GM10248 (cell line): ENCODE results near the gene SLC10A3.

Experiments
- CTCF ChIA-PET: fragments of 300-600 bp; sonication (Branson Sonifier 250); formaldehyde crosslinking; extraction: SDS; loops from one replicate; lab custom pipeline; 2021; ENCODE audit warnings: antibody characterized with exemption; lab: Yijun Ruan, JAX
- POLR2A ChIA-PET: fragments of 350-650 bp; sonication (Branson Sonifier 250); formaldehyde crosslinking; extraction: SDS; loops from one replicate; lab custom pipeline; 2020; ENCODE audit warnings: antibody characterized with exemption; lab: Yijun Ruan, JAX
- DNase-seq: peaks from one replicate; pipeline ENCODE4 v3.0.0; 2012; ENCODE audit errors: extremely low spot score
- CTCF ChIP-seq: IDR thresholded peaks from 2 replicates; pipeline ENCODE4 v1.5.1; 2012; ENCODE audit warnings: mild to moderate bottlenecking, low read depth; ENCODE audit errors: extremely low read depth, missing control alignments, control extremely low read depth

SLC10A3 gene

GRCh38 chrX:154468217-154468616 lies 22.2 kb downstream of the SLC10A3 start:
- TF ChIP-seq CTCF = no peak
- ChIA-PET POLR2A (no interaction called here), CTCF (interaction anchor here (1.5 kb wide), 1 partner anchor 28 kb away, joined by 4 read pairs; no protein-coding TSS in a partner anchor)
- DNase-seq = no peak

GRCh38 chrX:154467556-154467955 lies 22.9 kb downstream of the SLC10A3 start:
- CTCF ChIA-PET = interaction anchor here (1.5 kb wide), 1 partner anchor 28 kb away, joined by 4 read pairs; no protein-coding TSS in a partner anchor
- TF ChIP-seq CTCF = no peak
- no peak for DNase-seq
- POLR2A ChIA-PET = no interaction called here

- TF ChIP-seq CTCF = no peak
- CTCF ChIA-PET = interaction anchor here (1.5 kb wide), 1 partner anchor 29 kb away, joined by 4 read pairs; no protein-coding TSS in a partner anchor
- POLR2A ChIA-PET = no interaction called here
- no peak for DNase-seq
Observed at GRCh38 chrX:154466907-154467306, 23.5 kb downstream of the SLC10A3 start.

GRCh38 chrX:154466036-154466435 lies 24.4 kb downstream of the SLC10A3 start:
- ChIA-PET CTCF (no interaction called here), POLR2A (interaction anchor here (0.6 kb wide), 2 partner anchors 16 to 30 kb away, joined by 3 read pairs; no protein-coding TSS in a partner anchor)
- DNase-seq = no peak
- TF ChIP-seq CTCF = no peak

- DNase-seq = no peak
- no peak for TF ChIP-seq CTCF
- CTCF ChIA-PET = no interaction called here
- POLR2A ChIA-PET = no interaction called here
Observed at GRCh38 chrX:154465601-154466000, 24.8 kb downstream of the SLC10A3 start.

GRCh38 chrX:154464806-154465365 lies 25.5 kb downstream of the SLC10A3 start:
- ChIA-PET POLR2A (no interaction called here), CTCF (no interaction called here)
- DNase-seq = no peak
- no peak for TF ChIP-seq CTCF
